ENCODE data around the gene PTPN4.

PTPN4 gene

GRCh38 chr2:119734047-119734446 lies 25.7 kb upstream of the PTPN4 start:
- no peak for DNase-seq (ENCODE audit: low read depth in 3 of 3)

GRCh38 chr2:119735565-119735964 lies 24.2 kb upstream of the PTPN4 start:
- DNase-seq (ENCODE audit: low read depth in 3 of 3) = no peak

GRCh38 chr2:119736021-119736420 lies 23.7 kb upstream of the PTPN4 start:
- DNase-seq (ENCODE audit: low read depth in 3 of 3) = no peak

- DNase-seq (ENCODE audit: low read depth in 3 of 3) = no peak
Observed at GRCh38 chr2:119739580-119740255, 20.0 kb upstream of the PTPN4 start.

GRCh38 chr2:119741001-119741400 lies 18.7 kb upstream of the PTPN4 start:
- DNase-seq (ENCODE audit: low read depth in 3 of 3) = no peak

GRCh38 chr2:119741868-119742267 lies 17.9 kb upstream of the PTPN4 start:
- no peak for DNase-seq (ENCODE audit: low read depth in 3 of 3)

GRCh38 chr2:119744335-119744939 lies 15.3 kb upstream of the PTPN4 start:
- no peak for DNase-seq (ENCODE audit: low read depth in 3 of 3)

GRCh38 chr2:119745566-119745965 lies 14.2 kb upstream of the PTPN4 start:
- DNase-seq (ENCODE audit: low read depth in 3 of 3) = no peak

- DNase-seq (ENCODE audit: low read depth in 3 of 3) = no peak
Observed at GRCh38 chr2:119746836-119747686, 12.7 kb upstream of the PTPN4 start.

GRCh38 chr2:119748135-119748534 lies 11.6 kb upstream of the PTPN4 start:
- no peak for DNase-seq (ENCODE audit: low read depth in 3 of 3)

GRCh38 chr2:119749477-119750012 lies 10.2 kb upstream of the PTPN4 start:
- no peak for DNase-seq (ENCODE audit: low read depth in 3 of 3)

GRCh38 chr2:119751706-119752105 lies 8.0 kb upstream of the PTPN4 start:
- no peak for DNase-seq (ENCODE audit: low read depth in 3 of 3)

- peak in 1 of 3 experiments; percentile 6 for DNase-seq (ENCODE audit: low read depth in 3 of 3)
Observed at GRCh38 chr2:119753041-119753929, 6.4 kb upstream of the PTPN4 start.

GRCh38 chr2:119753930-119754321 lies 5.8 kb upstream of the PTPN4 start:
- DNase-seq (ENCODE audit: low read depth in 3 of 3) = no peak

- no peak for DNase-seq (ENCODE audit: low read depth in 3 of 3)
Observed at GRCh38 chr2:119755906-119756305, 3.8 kb upstream of the PTPN4 start.

GRCh38 chr2:119756837-119757236 lies 2.9 kb upstream of the PTPN4 start:
- DNase-seq (ENCODE audit: low read depth in 3 of 3) = peak; percentile 13 to 45 (median 29)

- DNase-seq (ENCODE audit: low read depth in 3 of 3) = no peak
Observed at GRCh38 chr2:119758881-119759450, 756 bp upstream of the PTPN4 start.

GRCh38 chr2:119760237-119760955 lies 674 bp downstream of the PTPN4 start:
- DNase-seq (ENCODE audit: low read depth in 3 of 3) = peak; percentile 4 to 25 (median 6)

GRCh38 chr2:119760956-119761275 lies 1.2 kb downstream of the PTPN4 start:
- no peak for DNase-seq (ENCODE audit: low read depth in 3 of 3)

- no peak for DNase-seq (ENCODE audit: low read depth in 3 of 3)
Observed at GRCh38 chr2:119764832-119765231, 5.1 kb downstream of the PTPN4 start.

Data from stimulated activated CD4-positive, alpha-beta T cell treated with anti-CD3 and anti-CD28 coated beads, TNF-alpha, amount 100 ng/mL, for 24 hours (primary cell).